Measurements from ENCODE around the gene PTGDR2. TPM values are rescaled to one million over a fixed set of nuclear protein-coding genes. Genes with fewer than 3 reads are reported as not detected.

PTGDR2 gene
- total RNA-seq, 3 donors from 2014 or later, result 0.16 to 0.59 TPM; not detected in 1

GRCh38 chr11:60842668-60843600 lies 12.8 kb downstream of the PTGDR2 start:
- H3K36me3 ChIP-seq, result no peaks in the 10 kb centered on the region
- DNase-seq (ENCODE audit: low spot score in 2 of 2), result no peak
- H3K4me1 ChIP-seq, result peaks cover 8 to 28% of the 10 kb centered on the region in 2 donors
- intact Hi-C loops (cut with DNase I; ENCODE audit: low total_unique reads), result no loop called here
- H3K9me3 ChIP-seq, result no peaks in the 10 kb centered on the region
- peak overlapping the region; percentile 80 to 90 for H3K27ac ChIP-seq
- peak overlapping the region; percentile 79 to 91 (median 91) for H3K4me3 ChIP-seq
- no peaks in the 10 kb centered on the region for H3K27me3 ChIP-seq
- TF ChIP-seq POLR2A (IDR thresholded peaks at IDR 0.05) (no peak), CTCF (IDR thresholded peaks at IDR 0.05) (no peak), POLR2AphosphoS5 (IDR thresholded peaks at IDR 0.05) (no peak)

- Histone ChIP-seq H3K9me3 (no peaks in the 10 kb centered on the region), H3K36me3 (no peaks in the 10 kb centered on the region), H3K27ac (peak within 1 kb of the TSS; percentile 80 to 90), H3K4me1 (peaks cover 8 to 28% of the 10 kb centered on the region in 2 donors), H3K4me3 (peak within 1 kb of the TSS; percentile 79 to 91 (median 91)), H3K27me3 (no peaks in the 10 kb centered on the region)
- intact Hi-C loops (cut with DNase I; ENCODE audit: low total_unique reads), result no loop called here
- DNase-seq (ENCODE audit: low spot score in 2 of 2), result peak; percentile 96
- TF ChIP-seq CTCF (IDR thresholded peaks at IDR 0.05) (no peak), POLR2AphosphoS5 (IDR thresholded peaks at IDR 0.05) (peak; percentile 90 to 99 (median 98))
Observed at GRCh38 chr11:60841797-60842667, 13.7 kb downstream of the PTGDR2 start, which contains the start of gene CCDC86. Gene CCDC86, plus strand, starts transcription at chr11:60842113. Its CDS starts 12 bp downstream, at chr11:60842125.

DNA sequence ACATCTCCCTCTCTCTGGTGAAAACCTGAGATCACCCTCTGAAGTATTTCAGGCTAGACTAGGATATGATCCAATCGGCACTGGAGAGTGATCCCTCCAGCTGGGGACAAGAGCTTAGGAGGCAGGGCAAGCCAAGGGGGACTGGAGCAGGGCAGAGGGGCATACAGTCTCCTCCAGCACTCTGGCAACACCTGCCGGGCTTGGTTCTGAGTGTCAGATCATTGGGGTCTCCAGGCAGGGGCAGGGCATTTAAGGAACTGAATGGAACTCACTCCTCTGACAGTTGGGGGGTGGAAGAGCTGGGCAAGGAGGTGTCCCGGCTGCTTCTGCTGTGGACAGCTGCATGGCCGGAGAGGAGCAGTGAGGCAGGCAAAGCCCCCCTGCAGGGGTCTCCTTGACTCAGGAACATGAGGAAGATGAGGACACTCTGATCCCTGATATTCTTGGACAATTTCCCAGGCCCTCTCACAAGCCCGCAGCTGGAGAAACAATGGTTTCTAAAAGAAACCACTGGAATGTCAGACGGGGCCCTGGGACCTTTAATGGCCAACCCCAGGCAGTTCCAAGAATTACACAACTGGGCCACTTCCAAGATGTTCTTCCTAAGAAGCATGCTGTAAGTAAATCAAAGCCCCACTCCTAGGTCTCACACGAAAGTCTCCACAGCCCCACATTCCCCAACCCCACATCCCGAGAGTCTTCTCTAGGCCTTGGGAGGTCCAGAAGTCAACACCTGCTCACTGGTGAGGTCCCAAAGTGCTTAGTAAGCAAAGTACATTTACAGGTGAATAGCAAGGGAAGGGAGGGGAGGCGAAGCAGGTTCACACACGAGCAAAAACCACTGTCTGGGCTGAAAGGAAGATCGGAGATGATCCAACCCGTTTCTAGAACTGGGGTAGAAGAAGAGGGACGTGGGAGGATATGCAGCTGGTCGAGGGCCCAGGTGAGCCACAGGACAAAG lies 15.0 kb downstream of the PTGDR2 start:
- intact Hi-C loops (cut with DNase I; ENCODE audit: low total_unique reads), result no loop called here
- TF ChIP-seq POLR2A (IDR thresholded peaks at IDR 0.05), result no peak
- TF ChIP-seq CTCF (IDR thresholded peaks at IDR 0.05), result no peak
- no peak for TF ChIP-seq POLR2AphosphoS5 (IDR thresholded peaks at IDR 0.05)
- DNase-seq (ENCODE audit: low spot score in 2 of 2), result peak in 1 of 2 donors; percentile 54
- Histone ChIP-seq H3K36me3 (no peaks in the 10 kb centered on the region), H3K27ac (peak overlapping the region; percentile 80 to 90), H3K27me3 (no peaks in the 10 kb centered on the region), H3K4me3 (peak overlapping the region in 2 of 3 donors; percentile 79 to 91), H3K4me1 (peaks cover 8 to 28% of the 10 kb centered on the region in 2 donors), H3K9me3 (no peaks in the 10 kb centered on the region)

- intact Hi-C loops (cut with DNase I; ENCODE audit: low total_unique reads), result loop anchor here (5.0 to 10.0 kb wide), 2 partner anchors 67 to 319 kb away; partner anchors contain the start of gene PRPF19
Observed at GRCh38 chr11:60838132-60838531, 17.6 kb downstream of the PTGDR2 start.

More at GRCh38 chr11:60838132-60838531, 17.6 kb downstream of the PTGDR2 start:
- Histone ChIP-seq H3K4me3 (no peak overlapping the region), H3K36me3 (no peaks in the 10 kb centered on the region), H3K9me3 (no peaks in the 10 kb centered on the region), H3K27me3 (no peaks in the 10 kb centered on the region), H3K4me1 (peaks cover 6 to 19% of the 10 kb centered on the region in 2 donors), H3K27ac (no peak overlapping the region)
- DNase-seq (ENCODE audit: low spot score in 2 of 2), result no peak
- no peak for TF ChIP-seq POLR2AphosphoS5 (IDR thresholded peaks at IDR 0.05)
- no peak for TF ChIP-seq POLR2A (IDR thresholded peaks at IDR 0.05)
- TF ChIP-seq CTCF (IDR thresholded peaks at IDR 0.05), result no peak

Data from breast epithelium (tissue), 4 donors.